H9 (cell line): ENCODE data around the gene SDHB. TPM values are rescaled to one million over a fixed set of nuclear protein-coding genes. Genes with fewer than 3 reads are reported as not detected.

ENCODE experiments used
- DNase-seq: peaks from one replicate; pipeline ENCODE4 v3.0.0-alpha.2; 2017
- H2AFZ ChIP-seq: one replicate; pipeline ENCODE4 v1.6.1; 2013; ENCODE audit warnings: mild to moderate bottlenecking, low read length, control low read depth, moderate library complexity
- H2AK5ac ChIP-seq: 2 replicates; pipeline ENCODE4 v1.6.1; 2013; ENCODE audit warnings: low read length, control low read depth, mixed read lengths; ENCODE audit not compliant: insufficient read length
- H2BK120ac ChIP-seq: one replicate; pipeline ENCODE4 v1.6.1; 2013; ENCODE audit warnings: low read depth, mild to moderate bottlenecking, low read length, control low read depth, inconsistent platforms; ENCODE audit not compliant: poor library complexity, severe bottlenecking
- H2BK12ac ChIP-seq: 2 replicates; pipeline ENCODE4 v1.6.1; 2013; ENCODE audit warnings: low read length, control low read depth, mixed read lengths, low read depth; ENCODE audit not compliant: insufficient read length
- H2BK15ac ChIP-seq: 2 replicates; pipeline ENCODE4 v1.6.1; 2013; ENCODE audit warnings: low read depth, low read length, control low read depth
- H2BK20ac ChIP-seq: one replicate; pipeline ENCODE4 v1.6.1; 2013; ENCODE audit warnings: low read depth, mild to moderate bottlenecking, low read length, control low read depth, inconsistent platforms; ENCODE audit not compliant: poor library complexity, severe bottlenecking
- H2BK5ac ChIP-seq: 2 replicates; pipeline ENCODE4 v1.6.1; 2013; ENCODE audit warnings: low read length, control low read depth, mixed read lengths; ENCODE audit not compliant: insufficient read length
- H3K14ac ChIP-seq: 2 replicates; pipeline ENCODE4 v1.6.1; 2013; ENCODE audit warnings: low read length, control low read depth; ENCODE audit not compliant: insufficient read depth
- H3K18ac ChIP-seq: 2 replicates; pipeline ENCODE4 v1.6.1; 2013; ENCODE audit warnings: low read depth, mild to moderate bottlenecking, mixed read lengths, low read length, control low read depth; ENCODE audit not compliant: insufficient read length
- H3K23ac ChIP-seq: 2 replicates; pipeline ENCODE4 v1.6.1; 2013; ENCODE audit warnings: low read length, control low read depth, mixed read lengths, low read depth; ENCODE audit not compliant: insufficient read length
- H3K23me2 ChIP-seq: 2 replicates; pipeline ENCODE4 v1.6.1; 2013; ENCODE audit warnings: low read depth, mild to moderate bottlenecking, mixed read lengths, low read length, control low read depth; ENCODE audit not compliant: insufficient read length, poor library complexity, severe bottlenecking
- H3K27ac ChIP-seq: 2 replicates; pipeline ENCODE4 v1.5.1; 2013; ENCODE audit warnings: low read length, control low read depth, mixed read lengths, low read depth; ENCODE audit not compliant: insufficient read length
- H3K27me3 ChIP-seq: 2 replicates; pipeline ENCODE4 v1.6.1; 2013; ENCODE audit warnings: low read length, control low read depth, inconsistent platforms; ENCODE audit not compliant: insufficient read depth
- H3K4ac ChIP-seq: 2 replicates; pipeline ENCODE4 v1.6.1; 2013; ENCODE audit warnings: low read depth, mild to moderate bottlenecking, control low read depth, inconsistent platforms, low read length, moderate library complexity
- H3K4me1 ChIP-seq: 2 replicates; pipeline ENCODE4 v1.6.1; 2013; ENCODE audit warnings: low read length, control low read depth, inconsistent platforms; ENCODE audit not compliant: insufficient read depth
- H3K4me2 ChIP-seq: 2 replicates; pipeline ENCODE4 v1.6.1; 2013; ENCODE audit warnings: low read length, control low read depth, mixed read lengths; ENCODE audit not compliant: insufficient read length, insufficient read depth
- H3K56ac ChIP-seq: 2 replicates; pipeline ENCODE4 v1.6.1; 2013; ENCODE audit warnings: low read depth, mild to moderate bottlenecking, mixed read lengths, low read length, control low read depth; ENCODE audit not compliant: insufficient read length
- H3K79me1 ChIP-seq: 2 replicates; pipeline ENCODE4 v1.6.1; 2013; ENCODE audit warnings: low read depth, mild to moderate bottlenecking, moderate library complexity, low read length, control low read depth, inconsistent platforms; ENCODE audit not compliant: insufficient read depth, poor library complexity, severe bottlenecking
- H3K79me2 ChIP-seq: 2 replicates; pipeline ENCODE4 v1.6.1; 2013; ENCODE audit warnings: low read length, control low read depth, inconsistent platforms; ENCODE audit not compliant: insufficient read depth
- H3K9ac ChIP-seq: 2 replicates; pipeline ENCODE4 v1.6.1; 2013; ENCODE audit warnings: low read length, control low read depth, mixed read lengths; ENCODE audit not compliant: insufficient read length; ENCODE audit errors: extremely low read depth
- H3K9me3 ChIP-seq: one replicate; pipeline ENCODE4 v1.6.1; 2013; ENCODE audit warnings: low read depth, low read length, inconsistent platforms; ENCODE audit not compliant: control insufficient read depth
- H3T11ph ChIP-seq: one replicate; pipeline ENCODE4 v1.6.1; 2013; ENCODE audit warnings: mild to moderate bottlenecking, low read length, control low read depth, inconsistent platforms
- H4K20me1 ChIP-seq: one replicate; pipeline ENCODE4 v1.6.1; 2013; ENCODE audit not compliant: control insufficient read depth, insufficient read length, insufficient read depth
- H4K5ac ChIP-seq: 2 replicates; pipeline ENCODE4 v1.6.1; 2013; ENCODE audit warnings: low read depth, mild to moderate bottlenecking, mixed read lengths, low read length, control low read depth; ENCODE audit not compliant: insufficient read length
- H4K8ac ChIP-seq: replicated peaks from 2 replicates; pipeline ENCODE4 v1.6.1; 2013; ENCODE audit warnings: low read length, control low read depth, mixed read lengths, low read depth; ENCODE audit not compliant: insufficient read length
- H4K91ac ChIP-seq: 2 replicates; pipeline ENCODE4 v1.6.1; 2013; ENCODE audit warnings: low read depth, mild to moderate bottlenecking, moderate library complexity, mixed read lengths, low read length, control low read depth; ENCODE audit not compliant: insufficient read length
- H3K27ac Mint-ChIP-seq, 3 experiments: 2 replicates in 2 of 3; 3 replicates in 1 of 3; pipeline ENCODE4 v1.8.0; 2020 to 2021; ENCODE audit warnings: mixed read lengths in 3 of 3, mild to moderate bottlenecking in 1 of 3, moderate library complexity in 1 of 3
- H3K27me3 Mint-ChIP-seq: 2 replicates; pipeline ENCODE4 v1.8.0; 2021; ENCODE audit warnings: low read depth, mild to moderate bottlenecking, moderate library complexity, mixed read lengths
- H3K36me3 Mint-ChIP-seq, 3 experiments: 2 replicates in 2 of 3; 3 replicates in 1 of 3; pipeline ENCODE4 v1.8.0; 2020 to 2021; ENCODE audit warnings: low read depth in 3 of 3, mixed read lengths in 3 of 3; ENCODE audit not compliant: insufficient read depth in 1 of 3
- H3K4me1 Mint-ChIP-seq, 2 experiments: 2 replicates each; pipeline ENCODE4 v1.8.0; 2020; ENCODE audit warnings: mixed read lengths in 2 of 2
- H3K4me3 Mint-ChIP-seq, 2 experiments: 2 replicates in 1 of 2; 3 replicates in 1 of 2; pipeline ENCODE4 v1.8.0; 2020 to 2021; ENCODE audit warnings: mild to moderate bottlenecking in 2 of 2, mixed read lengths in 2 of 2, moderate library complexity in 1 of 2
- H3K9me3 Mint-ChIP-seq, 2 experiments: 2 replicates in 1 of 2; 3 replicates in 1 of 2; pipeline ENCODE4 v1.8.0; 2020; ENCODE audit warnings: mild to moderate bottlenecking in 2 of 2, mixed read lengths in 2 of 2, moderate library complexity in 1 of 2
- WGBS: extraction: QIAGEN DNeasy Blood & Tissue Kit; methylation state at CpG from one replicate; pipeline ENCODE4 v1.1.7; 2013; ENCODE audit warnings: missing lambda C conversion rate, low lambda C conversion rate, mixed read lengths; ENCODE audit not compliant: insufficient read length; ENCODE audit errors: extremely low coverage; 5-methylcytosine and 5-hydroxymethylcytosine counted together
- total RNA-seq: library from RNA; stranded (reverse); gene quantifications from 2 replicates; pipeline ENCODE4 v1.2.1, GENCODE V29; 2021
- TF ChIP-seq, protein P1 (sequence below): fragments of 200-600 bp; sonication (generic); conservative IDR thresholded peaks from 3 replicates; pipeline ENCODE4 v1.8.0; 2021; ENCODE audit warnings: antibody characterized with exemption, mild to moderate bottlenecking

The SDHB gene
- total RNA-seq, 1 experiment from 2014 or later = 77.5 TPM

DNA sequence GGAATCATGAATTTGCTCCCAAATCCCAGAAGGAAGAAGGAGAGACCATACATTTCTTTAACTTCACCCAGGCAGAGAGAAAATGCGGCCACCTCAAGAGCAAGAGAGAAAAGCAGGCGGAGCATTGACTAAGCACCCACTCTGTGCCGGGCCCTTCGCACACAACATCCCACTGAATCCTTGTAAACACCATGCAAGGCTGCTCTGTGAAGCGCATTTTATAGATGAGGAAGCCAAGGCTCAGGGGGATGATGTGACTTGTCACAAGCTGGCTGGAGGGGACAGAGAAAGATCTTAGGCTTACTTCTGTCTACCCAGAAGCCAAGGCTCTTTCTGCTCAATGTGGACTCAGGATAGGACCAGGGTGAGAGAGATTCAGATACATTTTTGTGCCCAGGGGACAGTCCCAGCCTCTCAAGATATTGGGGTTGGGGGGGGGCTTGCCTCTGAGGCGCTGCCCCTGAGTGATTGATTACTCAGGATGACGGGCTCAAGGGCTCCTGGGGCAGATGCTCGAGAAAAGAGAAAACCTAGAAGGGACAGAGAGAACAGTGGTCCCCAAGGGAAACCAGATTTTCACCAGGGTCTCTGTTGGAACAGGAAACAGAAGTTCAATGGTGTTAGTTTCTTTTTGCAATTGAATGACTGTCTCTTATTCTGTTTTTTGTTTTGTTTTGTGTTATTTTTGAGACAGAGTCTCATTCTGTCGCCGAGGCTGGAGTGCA lies 45.9 kb upstream of the SDHB start:
- H3K27ac Mint-ChIP-seq = peak overlapping the region in 2 of 3 experiments; percentile 60 to 68; a peak in 2 of 7 replicates
- H4K8ac ChIP-seq = no peak overlapping the region

More for the DNA sequence above, 45.9 kb upstream of the SDHB start:
- no peak overlapping the region for H3K23ac ChIP-seq
- H2BK12ac ChIP-seq = no peak overlapping the region
- no peak overlapping the region for H3K27ac ChIP-seq
- H3K23me2 ChIP-seq = no peaks in the 10 kb centered on the region
- TF ChIP-seq, protein P1, sequence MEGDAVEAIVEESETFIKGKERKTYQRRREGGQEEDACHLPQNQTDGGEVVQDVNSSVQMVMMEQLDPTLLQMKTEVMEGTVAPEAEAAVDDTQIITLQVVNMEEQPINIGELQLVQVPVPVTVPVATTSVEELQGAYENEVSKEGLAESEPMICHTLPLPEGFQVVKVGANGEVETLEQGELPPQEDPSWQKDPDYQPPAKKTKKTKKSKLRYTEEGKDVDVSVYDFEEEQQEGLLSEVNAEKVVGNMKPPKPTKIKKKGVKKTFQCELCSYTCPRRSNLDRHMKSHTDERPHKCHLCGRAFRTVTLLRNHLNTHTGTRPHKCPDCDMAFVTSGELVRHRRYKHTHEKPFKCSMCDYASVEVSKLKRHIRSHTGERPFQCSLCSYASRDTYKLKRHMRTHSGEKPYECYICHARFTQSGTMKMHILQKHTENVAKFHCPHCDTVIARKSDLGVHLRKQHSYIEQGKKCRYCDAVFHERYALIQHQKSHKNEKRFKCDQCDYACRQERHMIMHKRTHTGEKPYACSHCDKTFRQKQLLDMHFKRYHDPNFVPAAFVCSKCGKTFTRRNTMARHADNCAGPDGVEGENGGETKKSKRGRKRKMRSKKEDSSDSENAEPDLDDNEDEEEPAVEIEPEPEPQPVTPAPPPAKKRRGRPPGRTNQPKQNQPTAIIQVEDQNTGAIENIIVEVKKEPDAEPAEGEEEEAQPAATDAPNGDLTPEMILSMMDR = no peak
- Mint-ChIP-seq H3K4me1 (peaks cover 13 to 27% of the 10 kb centered on the region in 2 experiments), H3K4me3 (no peak overlapping the region), H3K36me3 (no peaks in the 10 kb centered on the region), H3K27me3 (no peaks in the 10 kb centered on the region; the same call in none of the 2 replicates), H3K9me3 (no peaks in the 10 kb centered on the region; a peak in 1 of 5 replicates)
- no peak overlapping the region for H3K4me2 ChIP-seq
- H3K9me3 ChIP-seq = no peaks in the 10 kb centered on the region
- H2AFZ ChIP-seq = no peak overlapping the region
- no peak overlapping the region for H2BK120ac ChIP-seq
- H3K4me1 ChIP-seq = no peaks in the 10 kb centered on the region
- no peaks in the 10 kb centered on the region for H3K79me2 ChIP-seq
- no peak for DNase-seq
- H3K27me3 ChIP-seq = no peaks in the 10 kb centered on the region
- no peak overlapping the region for H3T11ph ChIP-seq
- H2BK15ac ChIP-seq = no peak overlapping the region
- H3K56ac ChIP-seq = no peak overlapping the region
- H2AK5ac ChIP-seq = no peak overlapping the region
- H3K4ac ChIP-seq = no peak overlapping the region
- H3K79me1 ChIP-seq = no peaks in the 10 kb centered on the region
- H2BK20ac ChIP-seq = no peak overlapping the region
- no peak overlapping the region for H3K9ac ChIP-seq
- no peak overlapping the region for H4K91ac ChIP-seq
- no peak overlapping the region for H4K5ac ChIP-seq
- no peaks in the 10 kb centered on the region for H4K20me1 ChIP-seq
- WGBS = no CpG with 5 or more reads among the region's 10 CpGs
- no peak overlapping the region for H3K18ac ChIP-seq
- no peak overlapping the region for H3K14ac ChIP-seq
- H2BK5ac ChIP-seq = no peak overlapping the region
